Tongue (tissue), 2 donors: ENCODE data around the gene C12orf75. TPM values are rescaled to one million over a fixed set of nuclear protein-coding genes. Genes with fewer than 3 reads are reported as not detected.
"Not testable (repeated sequence)": the region's sequence is repeated elsewhere in the genome, so short reads cannot be mapped to it uniquely, and the experiment has no call there.

Experiments used
- DNase-seq: peaks from one replicate; pipeline ENCODE4 v3.0.0-alpha.2; 2015
- total RNA-seq: library from RNA; depleted of rRNA; stranded (reverse); fragments of >200 nt; gene quantifications from one replicate; pipeline ENCODE4 v1.2.3, GENCODE V29; 2014

C12orf75 gene
- total RNA-seq, 1 donor from 2014 or later = 10.7 TPM

GRCh38 chr12:105310476-105311085, 19.9 kb upstream of the C12orf75 start:
- DNase-seq = not testable (repeated sequence)

- DNase-seq = not testable (repeated sequence)
Measured at GRCh38 chr12:105311936-105312335, 18.6 kb upstream of the C12orf75 start.

GRCh38 chr12:105313755-105314154, 16.7 kb upstream of the C12orf75 start:
- not testable (repeated sequence) for DNase-seq

- no peak for DNase-seq
Measured at GRCh38 chr12:105315130-105315529, 15.4 kb upstream of the C12orf75 start.

GRCh38 chr12:105315726-105316125, 14.8 kb upstream of the C12orf75 start:
- DNase-seq = no peak

- DNase-seq = peak; percentile 22
Measured at GRCh38 chr12:105316931-105317852, 13.3 kb upstream of the C12orf75 start.

GRCh38 chr12:105317942-105318621, 12.4 kb upstream of the C12orf75 start:
- peak; percentile 30 for DNase-seq

- no peak for DNase-seq
Measured at GRCh38 chr12:105318651-105319483, 11.6 kb upstream of the C12orf75 start.

GRCh38 chr12:105319691-105320209, 10.7 kb upstream of the C12orf75 start:
- DNase-seq = no peak

- DNase-seq = no peak
Measured at GRCh38 chr12:105321125-105321524, 9.4 kb upstream of the C12orf75 start.

- DNase-seq = peak; percentile 51
Measured at GRCh38 chr12:105322070-105322469, 8.4 kb upstream of the C12orf75 start.

GRCh38 chr12:105324704-105325103, 5.8 kb upstream of the C12orf75 start:
- no peak for DNase-seq

GRCh38 chr12:105325117-105325516, 5.4 kb upstream of the C12orf75 start:
- no peak for DNase-seq

- no peak for DNase-seq
Measured at GRCh38 chr12:105329926-105330282, 587 bp upstream of the C12orf75 start.

GRCh38 chr12:105330931-105331804, 677 bp downstream of the C12orf75 start:
- DNase-seq = peak; percentile 35

- DNase-seq = no peak
Measured at GRCh38 chr12:105331805-105332251, 1.3 kb downstream of the C12orf75 start.

- not testable (repeated sequence) for DNase-seq
Measured at GRCh38 chr12:105332286-105332685, 1.8 kb downstream of the C12orf75 start.

- DNase-seq = no peak
Measured at GRCh38 chr12:105332925-105333324, 2.4 kb downstream of the C12orf75 start.

- no peak for DNase-seq
Measured at GRCh38 chr12:105334001-105334400, 3.5 kb downstream of the C12orf75 start.

- no peak for DNase-seq
Measured at GRCh38 chr12:105334582-105334981, 4.1 kb downstream of the C12orf75 start.

GRCh38 chr12:105335856-105336255, 5.4 kb downstream of the C12orf75 start:
- no peak for DNase-seq
